Adrenal gland (tissue), 12 donors: ENCODE results near the gene FXYD3. TPM values are rescaled to one million over a fixed set of nuclear protein-coding genes. Genes with fewer than 3 reads are reported as not detected.
"Not testable (repeated sequence)": the region's sequence is repeated elsewhere in the genome, so short reads cannot be mapped to it uniquely, and the experiment has no call there.

ENCODE experiments used
- DNase-seq, 7 donors: peaks; one replicate each; pipeline ENCODE4 v3.0.0-alpha.2; 2019 to 2020
- H3K27ac ChIP-seq, 5 donors: fragments of 200-600 bp; sonication (generic) in 4 of 5; 1 replicate in 3 of 5; 2 replicates in 2 of 5; pipeline versions ENCODE4 v1.5.1 to v1.8.0; 2016 to 2020; ENCODE audit warnings: mild to moderate bottlenecking in 1 of 5
- H3K27me3 ChIP-seq: fragments of 200-600 bp; 2 replicates; pipeline ENCODE4 v1.8.0; 2021
- H3K36me3 ChIP-seq, 2 donors: fragments of 200-600 bp; replicated peaks in 1 of 2; 1 replicate in 1 of 2; 2 replicates in 1 of 2; pipeline versions ENCODE4 v1.5.1 to v1.8.0; 2018 to 2022
- H3K4me1 ChIP-seq, 2 donors: fragments of 200-600 bp; replicated peaks in 1 of 2; 1 replicate in 1 of 2; 2 replicates in 1 of 2; pipeline versions ENCODE4 v1.5.1 to v1.8.0; 2018 to 2021
- H3K4me3 ChIP-seq, 4 donors: fragments of 200-600 bp; sonication (generic) in 3 of 4; one replicate each; pipeline ENCODE4 v1.5.1; 2016 to 2018
- H3K9me3 ChIP-seq, 3 donors: fragments of 200-600 bp; sonication (generic) in 1 of 3; replicated peaks in 1 of 3; 1 replicate in 2 of 3; 2 replicates in 1 of 3; pipeline versions ENCODE4 v1.5.1 to v1.8.0; 2016 to 2021
- CTCF ChIP-seq, 6 experiments: fragments of 450-650 bp in 4 of 6; fragments of 200-600 bp in 2 of 6; sonication (generic) in 1 of 6; IDR thresholded peaks; 1 replicate in 5 of 6; 2 replicates in 1 of 6; pipeline versions ENCODE4 v1.5.1 to v1.8.0; 2016 to 2021; ENCODE audit warnings: antibody characterized with exemption in 6 of 6, mild to moderate bottlenecking in 2 of 6, moderate library complexity in 1 of 6
- POLR2A ChIP-seq, 2 donors: fragments of 450-650 bp; IDR thresholded peaks; one replicate each; pipeline ENCODE4 v1.6.1; 2017; ENCODE audit warnings: antibody characterized with exemption in 2 of 2, mild to moderate bottlenecking in 2 of 2, moderate library complexity in 1 of 2
- WGBS, 4 donors: extraction: QIAGEN DNeasy Blood & Tissue Kit in 2 of 4; methylation state at CpG; one replicate each; pipeline versions ENCODE4 v1.1.5 to v1.1.7; 2013 to 2017; 5-methylcytosine and 5-hydroxymethylcytosine counted together
- intact Hi-C, 2 donors: fragments of 100-400 bp; cut with DNase I; formaldehyde crosslinking; loops; one replicate each; pipeline versions ENCODE4 v1.14.1 to v1.15.0; 2022 to 2023
- polyA plus RNA-seq, 3 donors: library from polyadenylated mRNA; stranded (reverse); fragments of 200-250 nt in 2 of 3; fragments of 350-450 nt in 1 of 3; fragmentation: Illumina TruSeq in 1 of 3; extraction: RNeasy Lipid Tissue Mini Kit (QIAGEN cat#74804) in 1 of 3; gene quantifications; one replicate each; pipeline ENCODE4 v1.2.3, GENCODE V29; 2013 to 2014
- total RNA-seq, 9 donors: library from RNA; depleted of rRNA in 4 of 9; stranded (reverse); fragments of >200 nt in 4 of 9; fragments of 120-200 nt in 1 of 9; fragmentation: NEBNext Ultra II Directional in 1 of 9; extraction: Animal tissue kit (Norgen Biotek cat#: 25700) in 1 of 9; gene quantifications; one replicate each; pipeline versions ENCODE4 v1.1.0 to v1.2.4, GENCODE V29; 2013 to 2023
- donor health status: healthy with polysubstance abuse.
- donor health status: Bipolar disorder and iron deficiency.
- donor health status: DM: yes; HTN: yes; CAD: no.
- donor health status: DM: no; HTN: no; CAD: no.
- donor health status: DM: no; HTN: no; CAD: no.
- donor health status: DM: yes; HTN: yes; CAD: no.

Gene FXYD3
- total and polyA plus RNA-seq, 12 donors = 0.34 to 4.6 (median 2.3) TPM; not detected in 4

- no peaks in the 10 kb centered on the region for H3K36me3 ChIP-seq
These were observed 35.8 kb downstream of the FXYD3 start for GRCh38 chr19:35151273-35152065.

GRCh38 chr19:35153129-35153522, 37.5 kb downstream of the FXYD3 start:
- H3K9me3 ChIP-seq, H3K4me3 ChIP-seq, H3K27ac ChIP-seq, intact Hi-C loops, DNase-seq: not testable (repeated sequence)
- peaks cover 0 to 10% of the 10 kb centered on the region in 2 donors for H3K36me3 ChIP-seq
- peaks cover 13% of the 10 kb centered on the region for H3K27me3 ChIP-seq
- peaks cover 6 to 18% of the 10 kb centered on the region in 2 donors for H3K4me1 ChIP-seq
- WGBS, 4 donors = 64 to 85% (median 74%) methylated on average over 10 of the region's 10 CpGs

More at GRCh38 chr19:35151273-35152065, 35.8 kb downstream of the FXYD3 start:
- WGBS, 4 donors = 84 to 90% (median 87%) methylated on average over 20 of the region's 20 CpGs
- DNase-seq = no peak
- no peak overlapping the region for H3K27ac ChIP-seq
- TF ChIP-seq CTCF (IDR thresholded peaks at IDR 0.05) = no peak
- no peak for TF ChIP-seq POLR2A (IDR thresholded peaks at IDR 0.05)
- intact Hi-C loops = no loop called here
- H3K9me3 ChIP-seq = no peaks in the 10 kb centered on the region
- no peak overlapping the region for H3K4me3 ChIP-seq
- H3K27me3 ChIP-seq = peaks cover 13% of the 10 kb centered on the region
- H3K4me1 ChIP-seq = peaks cover 6 to 18% of the 10 kb centered on the region in 2 donors

GRCh38 chr19:35153701-35154524, 38.3 kb downstream of the FXYD3 start:
- H3K9me3 ChIP-seq = no peaks in the 10 kb centered on the region

More at GRCh38 chr19:35153701-35154524, 38.3 kb downstream of the FXYD3 start:
- H3K27me3 ChIP-seq = peaks cover 13% of the 10 kb centered on the region
- peaks cover 0 to 10% of the 10 kb centered on the region in 2 donors for H3K36me3 ChIP-seq
- H3K27ac ChIP-seq = peak overlapping the region in 1 of 5 donors; percentile 67
- intact Hi-C loops = no loop called here
- H3K4me3 ChIP-seq = peak overlapping the region in 2 of 4 donors; percentile 37 to 53
- H3K4me1 ChIP-seq = peaks cover 6 to 18% of the 10 kb centered on the region in 2 donors
- WGBS, 4 donors = 1 to 2% (median 2%) methylated on average over 14 to 36 of the region's 36 CpGs
- no peak for TF ChIP-seq POLR2A (IDR thresholded peaks at IDR 0.05)
- TF ChIP-seq CTCF (IDR thresholded peaks at IDR 0.05) = peak in 5 of 6 experiments; percentile 21 to 58 (median 36)
- no peak for DNase-seq
